ENCODE results near the gene ZNF528. TPM values are rescaled to one million over a fixed set of nuclear protein-coding genes. Genes with fewer than 3 reads are reported as not detected.

ZNF528 gene
- total and polyA plus RNA-seq, 2 experiments from 2014 or later: 12.4 to 22.2 TPM

GRCh38 chr19:52453324-52454094 lies 55.9 kb downstream of the ZNF528 start, which contains the start of gene ZNF578:
Gene ZNF578, plus strand, starts transcription at chr19:52453553. Its CDS starts 48,293 bp downstream, at chr19:52501846.
- no peak for TF ChIP-seq EZH2phosphoT487 (IDR thresholded peaks at IDR 0.05; ENCODE audit: low read depth, severe bottlenecking, unreplicated experiment)
- TF ChIP-seq EZH2 (IDR thresholded peaks at IDR 0.05; ENCODE audit: borderline replicate concordance): no peak
- TF ChIP-seq, protein P1, sequence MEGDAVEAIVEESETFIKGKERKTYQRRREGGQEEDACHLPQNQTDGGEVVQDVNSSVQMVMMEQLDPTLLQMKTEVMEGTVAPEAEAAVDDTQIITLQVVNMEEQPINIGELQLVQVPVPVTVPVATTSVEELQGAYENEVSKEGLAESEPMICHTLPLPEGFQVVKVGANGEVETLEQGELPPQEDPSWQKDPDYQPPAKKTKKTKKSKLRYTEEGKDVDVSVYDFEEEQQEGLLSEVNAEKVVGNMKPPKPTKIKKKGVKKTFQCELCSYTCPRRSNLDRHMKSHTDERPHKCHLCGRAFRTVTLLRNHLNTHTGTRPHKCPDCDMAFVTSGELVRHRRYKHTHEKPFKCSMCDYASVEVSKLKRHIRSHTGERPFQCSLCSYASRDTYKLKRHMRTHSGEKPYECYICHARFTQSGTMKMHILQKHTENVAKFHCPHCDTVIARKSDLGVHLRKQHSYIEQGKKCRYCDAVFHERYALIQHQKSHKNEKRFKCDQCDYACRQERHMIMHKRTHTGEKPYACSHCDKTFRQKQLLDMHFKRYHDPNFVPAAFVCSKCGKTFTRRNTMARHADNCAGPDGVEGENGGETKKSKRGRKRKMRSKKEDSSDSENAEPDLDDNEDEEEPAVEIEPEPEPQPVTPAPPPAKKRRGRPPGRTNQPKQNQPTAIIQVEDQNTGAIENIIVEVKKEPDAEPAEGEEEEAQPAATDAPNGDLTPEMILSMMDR (IDR thresholded peaks at IDR 0.05; ENCODE audit: poor library complexity): no peak
- Histone ChIP-seq H4K20me1 (ENCODE audit: insufficient read depth, poor library complexity, severe bottlenecking) (no peaks in the 10 kb centered on the region), H3K9me3 (ENCODE audit: low read depth) (no peaks in the 10 kb centered on the region), H3K9me2 (replicated peaks; ENCODE audit: insufficient read depth) (no peaks in the 10 kb centered on the region), H3K27me3 (no peaks in the 10 kb centered on the region), H3K36me3 (replicated peaks; ENCODE audit: insufficient read depth, low read depth) (no peaks in the 10 kb centered on the region), H3K4me1 (ENCODE audit: insufficient read depth) (no peaks in the 10 kb centered on the region), H3K4me3 (no peak within 1 kb of the TSS), H2AFZ (no peak within 1 kb of the TSS), H3K27ac (no peak within 1 kb of the TSS), H3K79me2 (no peaks in the 10 kb centered on the region), H3K4me2 (no peak within 1 kb of the TSS)
- WGBS (ENCODE audit: low lambda C conversion rate, missing lambda C conversion rate): 98% methylated on average over 47 of the region's 48 CpGs
- no peak for DNase-seq (ENCODE audit: low spot score)

GRCh38 chr19:52464798-52465470 lies 67.3 kb downstream of the ZNF528 start:
- Histone ChIP-seq H3K4me3 (no peak overlapping the region), H2AFZ (no peak overlapping the region), H3K79me2 (no peaks in the 10 kb centered on the region), H3K4me2 (no peak overlapping the region), H3K36me3 (replicated peaks; ENCODE audit: insufficient read depth, low read depth) (no peaks in the 10 kb centered on the region), H3K4me1 (ENCODE audit: insufficient read depth) (no peaks in the 10 kb centered on the region), H3K9me3 (ENCODE audit: low read depth) (peaks cover 5% of the 10 kb centered on the region), H3K9me2 (replicated peaks; ENCODE audit: insufficient read depth) (no peaks in the 10 kb centered on the region), H3K27ac (no peak overlapping the region), H4K20me1 (ENCODE audit: insufficient read depth, poor library complexity, severe bottlenecking) (no peaks in the 10 kb centered on the region), H3K27me3 (no peaks in the 10 kb centered on the region)
- 51% methylated on average over 14 of the region's 14 CpGs for WGBS (ENCODE audit: low lambda C conversion rate, missing lambda C conversion rate)
- no peak for TF ChIP-seq EZH2 (IDR thresholded peaks at IDR 0.05; ENCODE audit: borderline replicate concordance)
- TF ChIP-seq EZH2phosphoT487 (IDR thresholded peaks at IDR 0.05; ENCODE audit: low read depth, severe bottlenecking, unreplicated experiment): no peak
- TF ChIP-seq, protein P1 (IDR thresholded peaks at IDR 0.05; ENCODE audit: poor library complexity): peak; percentile 33
- DNase-seq (ENCODE audit: low spot score): peak; percentile 35

Small RNAs within 50 kb of the gene (small RNA-seq; reads per million reads assigned to genes)
- not detected for gene AC010332.1

Other genes with a start within 250 kb of the ZNF528 start
- 4.3 and 9.4 TPM in 2 replicates for gene ZNF836, start 226.2 kb upstream of the ZNF528 start, total RNA-seq
- 2.9 and 4.4 TPM in 2 replicates for gene ZNF836, start 226.2 kb upstream of the ZNF528 start, polyA plus RNA-seq
- gene PPP2R1A, start 207.8 kb upstream of the ZNF528 start, total RNA-seq: 171 and 181 TPM in 2 replicates
- 283 and 304 TPM in 2 replicates for gene PPP2R1A, start 207.8 kb upstream of the ZNF528 start, polyA plus RNA-seq
- gene ZNF766, start 128.3 kb upstream of the ZNF528 start, total RNA-seq: 8.3 and 11.4 TPM in 2 replicates
- gene ZNF766, start 128.3 kb upstream of the ZNF528 start, polyA plus RNA-seq: 11.6 and 13.1 TPM in 2 replicates
- gene ZNF480, start 100.7 kb upstream of the ZNF528 start, total RNA-seq: 8.7 and 10.5 TPM in 2 replicates
- gene ZNF480, start 100.7 kb upstream of the ZNF528 start, polyA plus RNA-seq: 16.1 and 17.9 TPM in 2 replicates
- 4.1 and 5.7 TPM in 2 replicates for gene ZNF610, start 61.6 kb upstream of the ZNF528 start, total RNA-seq
- 4.7 and 5.3 TPM in 2 replicates for gene ZNF610, start 61.6 kb upstream of the ZNF528 start, polyA plus RNA-seq
- 24.9 and 30.7 TPM in 2 replicates for gene ZNF880, start 27.9 kb upstream of the ZNF528 start, total RNA-seq
- gene ZNF880, start 27.9 kb upstream of the ZNF528 start, polyA plus RNA-seq: 28.7 and 36.9 TPM in 2 replicates
- gene ZNF534, start 31.3 kb downstream of the ZNF528 start, total RNA-seq: 0.57 TPM in 1 of 2 replicates, not detected in the other
- gene ZNF534, start 31.3 kb downstream of the ZNF528 start, polyA plus RNA-seq: not detected in 2 replicates
- gene ZNF578, start 55.7 kb downstream of the ZNF528 start, total RNA-seq: 0.16 and 0.97 TPM in 2 replicates
- 0.12 and 0.16 TPM in 2 replicates for gene ZNF578, start 55.7 kb downstream of the ZNF528 start, polyA plus RNA-seq
- gene ZNF808, start 129.8 kb downstream of the ZNF528 start, total RNA-seq: 15.7 and 25.7 TPM in 2 replicates
- 2.2 and 2.7 TPM in 2 replicates for gene ZNF808, start 129.8 kb downstream of the ZNF528 start, polyA plus RNA-seq
- gene ZNF701, start 172.4 kb downstream of the ZNF528 start, total RNA-seq: 15.2 TPM in 2 replicates
- 5.3 and 9.3 TPM in 2 replicates for gene ZNF701, start 172.4 kb downstream of the ZNF528 start, polyA plus RNA-seq
- 48.6 and 55.8 TPM in 2 replicates for gene ZNF83, start 240.5 kb downstream of the ZNF528 start, total RNA-seq
- 32.6 and 42.9 TPM in 2 replicates for gene ZNF83, start 240.5 kb downstream of the ZNF528 start, polyA plus RNA-seq

All from hepatocyte (in vitro differentiated cells).